ENCODE measurements around the gene FHDC1.

Gene FHDC1

GRCh38 chr4:152968806-152969394 is 32.8 kb downstream of the FHDC1 start:
- Histone ChIP-seq H3K27me3 (ENCODE audit: control insufficient read depth, low read length) (no peaks in the 10 kb centered on the region), H3K36me3 (ENCODE audit: control insufficient read depth, low read length) (no peaks in the 10 kb centered on the region), H3K27ac (ENCODE audit: low read depth, low read length) (no peak overlapping the region), H3F3A (ENCODE audit: control insufficient read depth, insufficient read depth) (no peaks in the 10 kb centered on the region), H3K4me1 (ENCODE audit: control insufficient read depth, low read length) (no peaks in the 10 kb centered on the region), H3K4me2 (ENCODE audit: low read length) (no peak overlapping the region), H3K79me2 (ENCODE audit: control insufficient read depth, low read length) (no peaks in the 10 kb centered on the region), H4K20me1 (ENCODE audit: control insufficient read depth, insufficient read depth, low read depth, low read length) (no peaks in the 10 kb centered on the region), H3K4me3 (ENCODE audit: low read length) (no peak overlapping the region), H3K9me2 (replicated peaks; ENCODE audit: control insufficient read depth, low read length) (no peaks in the 10 kb centered on the region), H3K9me3 (ENCODE audit: control insufficient read depth, insufficient read depth, low read length) (no peaks in the 10 kb centered on the region)
- TF ChIP-seq CTCF (IDR thresholded peaks at IDR 0.05; ENCODE audit: low read depth, low read length, poor library complexity, severe bottlenecking) (no peak), EZH2phosphoT487 (IDR thresholded peaks at IDR 0.05; ENCODE audit: borderline replicate concordance, low read length) (no peak)

DNA sequence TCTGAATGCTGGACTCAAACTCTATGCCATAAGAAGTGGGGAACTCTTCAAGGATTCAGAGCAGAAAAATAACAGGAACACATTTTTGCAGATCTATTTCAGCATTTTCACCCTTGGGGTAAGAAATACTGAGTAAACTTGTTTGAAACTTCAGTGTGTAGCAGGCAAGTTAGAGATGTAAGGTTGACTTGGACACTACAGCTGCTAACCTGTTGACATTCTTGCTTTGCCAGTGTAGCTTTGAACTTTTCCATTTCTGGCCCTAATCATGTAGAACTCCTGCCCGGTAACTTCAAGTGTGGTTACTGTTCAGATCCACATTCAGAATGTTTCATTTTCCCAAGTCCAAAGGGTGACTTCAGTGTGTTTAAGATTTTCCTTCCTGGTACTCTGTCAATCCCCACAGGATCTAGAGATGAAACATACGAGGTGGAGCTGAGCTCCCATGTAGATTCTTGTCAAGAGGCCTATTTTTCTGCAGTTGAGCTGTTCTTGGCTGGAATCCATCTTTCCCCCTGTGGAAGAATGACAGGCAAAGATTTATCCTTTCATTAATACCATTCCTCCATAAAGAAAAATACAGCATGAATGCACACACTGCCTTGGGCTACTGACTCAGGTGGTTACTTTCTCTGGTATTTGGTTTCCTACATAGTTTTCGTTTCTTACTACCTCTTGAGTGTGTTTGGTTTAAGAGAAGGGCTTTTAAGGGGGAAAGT is 34.1 kb downstream of the FHDC1 start:
- H3K36me3 ChIP-seq (ENCODE audit: control insufficient read depth, low read length): no peaks in the 10 kb centered on the region
- no peaks in the 10 kb centered on the region for H3F3A ChIP-seq (ENCODE audit: control insufficient read depth, insufficient read depth)
- no peak overlapping the region for H3K4me3 ChIP-seq (ENCODE audit: low read length)
- no peaks in the 10 kb centered on the region for H3K27me3 ChIP-seq (ENCODE audit: control insufficient read depth, low read length)
- no peaks in the 10 kb centered on the region for H3K4me1 ChIP-seq (ENCODE audit: control insufficient read depth, low read length)
- TF ChIP-seq CTCF (IDR thresholded peaks at IDR 0.05; ENCODE audit: low read depth, low read length, poor library complexity, severe bottlenecking) (no peak), EZH2phosphoT487 (IDR thresholded peaks at IDR 0.05; ENCODE audit: borderline replicate concordance, low read length) (no peak)
- no peak overlapping the region for H3K27ac ChIP-seq (ENCODE audit: low read depth, low read length)
- no peaks in the 10 kb centered on the region for H4K20me1 ChIP-seq (ENCODE audit: control insufficient read depth, insufficient read depth, low read depth, low read length)
- H3K4me2 ChIP-seq (ENCODE audit: low read length): no peak overlapping the region
- no peaks in the 10 kb centered on the region for H3K9me3 ChIP-seq (ENCODE audit: control insufficient read depth, insufficient read depth, low read length)
- H3K79me2 ChIP-seq (ENCODE audit: control insufficient read depth, low read length): no peaks in the 10 kb centered on the region
- H3K9me2 ChIP-seq (replicated peaks; ENCODE audit: control insufficient read depth, low read length): no peaks in the 10 kb centered on the region

DNA sequence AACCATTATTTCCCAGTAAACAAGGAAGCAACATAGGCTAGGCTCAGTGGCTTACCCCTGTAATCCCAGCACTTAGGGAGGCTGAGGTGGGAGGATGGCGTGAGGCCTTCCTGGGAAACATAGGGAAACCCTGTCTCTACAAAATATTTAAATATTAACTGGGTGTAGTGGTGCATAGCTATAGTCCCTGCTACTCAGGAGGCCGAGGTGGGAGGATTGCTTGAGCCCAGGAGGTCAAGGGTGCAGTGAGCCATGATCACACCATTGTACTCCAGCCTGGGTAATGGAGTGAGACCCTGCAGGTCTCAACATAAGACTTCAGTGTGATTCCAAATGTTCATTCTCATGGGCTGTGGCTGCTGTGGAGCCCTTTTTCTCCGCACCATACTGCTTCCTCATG is 34.9 kb downstream of the FHDC1 start:
- H3K4me1 ChIP-seq (ENCODE audit: control insufficient read depth, low read length): no peaks in the 10 kb centered on the region

More for the DNA sequence above, 34.9 kb downstream of the FHDC1 start:
- TF ChIP-seq CTCF (IDR thresholded peaks at IDR 0.05; ENCODE audit: low read depth, low read length, poor library complexity, severe bottlenecking): no peak
- no peak for TF ChIP-seq EZH2phosphoT487 (IDR thresholded peaks at IDR 0.05; ENCODE audit: borderline replicate concordance, low read length)
- Histone ChIP-seq H3K9me2 (replicated peaks; ENCODE audit: control insufficient read depth, low read length) (no peaks in the 10 kb centered on the region), H3K4me2 (ENCODE audit: low read length) (no peak overlapping the region), H3K27ac (ENCODE audit: low read depth, low read length) (no peak overlapping the region), H3K79me2 (ENCODE audit: control insufficient read depth, low read length) (no peaks in the 10 kb centered on the region), H3K36me3 (ENCODE audit: control insufficient read depth, low read length) (no peaks in the 10 kb centered on the region), H3K27me3 (ENCODE audit: control insufficient read depth, low read length) (no peaks in the 10 kb centered on the region), H3K9me3 (ENCODE audit: control insufficient read depth, insufficient read depth, low read length) (no peaks in the 10 kb centered on the region), H3F3A (ENCODE audit: control insufficient read depth, insufficient read depth) (no peaks in the 10 kb centered on the region), H3K4me3 (ENCODE audit: low read length) (no peak overlapping the region), H4K20me1 (ENCODE audit: control insufficient read depth, insufficient read depth, low read depth, low read length) (no peaks in the 10 kb centered on the region)
